HEK293 (cell line): ENCODE data around the gene OR2V2.

ENCODE experiments used
- GLI4 ChIP-seq: fragments of 450-650 bp; formaldehyde crosslinking; IDR thresholded peaks from 2 replicates; pipeline ENCODE4 v1.5.1; 2016; ENCODE audit warnings: missing biosample characterization, missing genetic modification characterization
- ZBTB20 ChIP-seq: fragments of 450-650 bp; formaldehyde crosslinking; IDR thresholded peaks from 2 replicates; pipeline ENCODE4 v1.5.1; 2016; ENCODE audit warnings: missing biosample characterization, missing genetic modification characterization
- ZNF114 ChIP-seq: fragments of 450-650 bp; formaldehyde crosslinking; IDR thresholded peaks from 2 replicates; pipeline ENCODE4 v1.5.0; 2017; ENCODE audit warnings: missing biosample characterization, missing genetic modification characterization
- ZNF140 ChIP-seq: fragments of 450-650 bp; formaldehyde crosslinking; IDR thresholded peaks from 2 replicates; pipeline ENCODE4 v1.5.1; 2016; ENCODE audit warnings: missing biosample characterization, missing genetic modification characterization
- ZNF157 ChIP-seq: fragments of 450-650 bp; formaldehyde crosslinking; IDR thresholded peaks from 2 replicates; pipeline ENCODE4 v1.5.1; 2016; ENCODE audit warnings: missing biosample characterization, missing genetic modification characterization
- ZNF175 ChIP-seq: fragments of 450-650 bp; formaldehyde crosslinking; IDR thresholded peaks from 2 replicates; pipeline ENCODE4 v1.5.1; 2016; ENCODE audit warnings: missing biosample characterization, missing genetic modification characterization
- ZNF24 ChIP-seq: fragments of 450-650 bp; formaldehyde crosslinking; IDR thresholded peaks from 2 replicates; pipeline ENCODE4 v1.5.1; 2016; ENCODE audit warnings: missing biosample characterization, missing genetic modification characterization
- ZNF548 ChIP-seq: fragments of 450-650 bp; formaldehyde crosslinking; IDR thresholded peaks from 2 replicates; pipeline ENCODE4 v1.5.1; 2016; ENCODE audit warnings: missing biosample characterization, missing genetic modification characterization
- TF ChIP-seq, protein P1 (sequence below): fragments of 450-650 bp; IDR thresholded peaks from 2 replicates; pipeline ENCODE4 v1.5.1; 2018; ENCODE audit warnings: missing biosample characterization, mild to moderate bottlenecking, missing genetic modification characterization
- TF ChIP-seq, protein P2 (sequence below): fragments of 450-650 bp; formaldehyde crosslinking; IDR thresholded peaks from 2 replicates; pipeline ENCODE4 v1.5.1; 2016; ENCODE audit warnings: missing biosample characterization, missing genetic modification characterization
- TF ChIP-seq, protein P3 (sequence below): fragments of 450-650 bp; formaldehyde crosslinking; IDR thresholded peaks from 2 replicates; pipeline ENCODE4; 2016; ENCODE audit warnings: missing biosample characterization, missing genetic modification characterization
- TF ChIP-seq, protein P4 (sequence below): fragments of 450-650 bp; formaldehyde crosslinking; IDR thresholded peaks from 2 replicates; pipeline ENCODE4 v1.5.1; 2016; ENCODE audit warnings: missing biosample characterization, missing genetic modification characterization

DNA sequence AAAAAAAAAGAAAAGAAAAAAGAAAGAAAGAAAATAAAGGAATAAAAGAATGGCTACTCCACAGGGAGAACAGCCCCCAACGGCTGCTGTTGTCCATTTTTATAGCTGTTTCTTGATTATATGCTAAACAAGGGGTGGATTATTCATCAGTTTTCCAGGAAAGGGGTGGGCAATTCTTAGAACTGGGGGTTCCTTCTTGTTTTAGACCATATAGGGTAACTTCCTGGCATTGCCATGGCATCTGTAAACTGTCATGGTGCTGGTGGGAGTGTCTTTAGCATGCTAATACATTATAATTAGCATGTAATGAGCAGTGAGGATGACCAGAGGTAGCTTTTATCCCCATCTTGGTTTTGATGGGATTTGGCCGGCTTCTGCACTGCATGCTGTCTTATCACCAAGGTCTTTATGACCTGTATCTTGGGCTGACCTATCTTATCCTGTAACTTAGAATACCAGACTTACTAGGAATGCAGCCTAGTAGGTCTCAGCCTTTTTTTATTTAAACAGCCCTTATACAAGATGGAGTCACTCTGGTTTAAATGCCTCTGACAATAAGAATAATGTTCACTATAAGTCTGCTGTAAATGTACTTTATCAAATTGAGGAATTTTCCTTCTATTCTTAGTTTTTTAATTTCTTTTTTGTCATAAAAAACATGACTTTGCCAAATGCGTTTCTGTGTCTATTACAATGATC, 29.0 kb downstream of the OR2V2 start:
- TF ChIP-seq ZNF140 (tag by site-specific recombination): no peak
- TF ChIP-seq ZBTB20: no peak
- TF ChIP-seq, protein P1, sequence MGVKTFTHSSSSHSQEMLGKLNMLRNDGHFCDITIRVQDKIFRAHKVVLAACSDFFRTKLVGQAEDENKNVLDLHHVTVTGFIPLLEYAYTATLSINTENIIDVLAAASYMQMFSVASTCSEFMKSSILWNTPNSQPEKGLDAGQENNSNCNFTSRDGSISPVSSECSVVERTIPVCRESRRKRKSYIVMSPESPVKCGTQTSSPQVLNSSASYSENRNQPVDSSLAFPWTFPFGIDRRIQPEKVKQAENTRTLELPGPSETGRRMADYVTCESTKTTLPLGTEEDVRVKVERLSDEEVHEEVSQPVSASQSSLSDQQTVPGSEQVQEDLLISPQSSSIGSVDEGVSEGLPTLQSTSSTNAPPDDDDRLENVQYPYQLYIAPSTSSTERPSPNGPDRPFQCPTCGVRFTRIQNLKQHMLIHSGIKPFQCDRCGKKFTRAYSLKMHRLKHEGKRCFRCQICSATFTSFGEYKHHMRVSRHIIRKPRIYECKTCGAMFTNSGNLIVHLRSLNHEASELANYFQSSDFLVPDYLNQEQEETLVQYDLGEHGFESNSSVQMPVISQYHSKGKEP (tag by site-specific recombination): no peak
- TF ChIP-seq, protein P2, sequence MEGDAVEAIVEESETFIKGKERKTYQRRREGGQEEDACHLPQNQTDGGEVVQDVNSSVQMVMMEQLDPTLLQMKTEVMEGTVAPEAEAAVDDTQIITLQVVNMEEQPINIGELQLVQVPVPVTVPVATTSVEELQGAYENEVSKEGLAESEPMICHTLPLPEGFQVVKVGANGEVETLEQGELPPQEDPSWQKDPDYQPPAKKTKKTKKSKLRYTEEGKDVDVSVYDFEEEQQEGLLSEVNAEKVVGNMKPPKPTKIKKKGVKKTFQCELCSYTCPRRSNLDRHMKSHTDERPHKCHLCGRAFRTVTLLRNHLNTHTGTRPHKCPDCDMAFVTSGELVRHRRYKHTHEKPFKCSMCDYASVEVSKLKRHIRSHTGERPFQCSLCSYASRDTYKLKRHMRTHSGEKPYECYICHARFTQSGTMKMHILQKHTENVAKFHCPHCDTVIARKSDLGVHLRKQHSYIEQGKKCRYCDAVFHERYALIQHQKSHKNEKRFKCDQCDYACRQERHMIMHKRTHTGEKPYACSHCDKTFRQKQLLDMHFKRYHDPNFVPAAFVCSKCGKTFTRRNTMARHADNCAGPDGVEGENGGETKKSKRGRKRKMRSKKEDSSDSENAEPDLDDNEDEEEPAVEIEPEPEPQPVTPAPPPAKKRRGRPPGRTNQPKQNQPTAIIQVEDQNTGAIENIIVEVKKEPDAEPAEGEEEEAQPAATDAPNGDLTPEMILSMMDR (tag by site-specific recombination): no peak
- TF ChIP-seq, protein P3, sequence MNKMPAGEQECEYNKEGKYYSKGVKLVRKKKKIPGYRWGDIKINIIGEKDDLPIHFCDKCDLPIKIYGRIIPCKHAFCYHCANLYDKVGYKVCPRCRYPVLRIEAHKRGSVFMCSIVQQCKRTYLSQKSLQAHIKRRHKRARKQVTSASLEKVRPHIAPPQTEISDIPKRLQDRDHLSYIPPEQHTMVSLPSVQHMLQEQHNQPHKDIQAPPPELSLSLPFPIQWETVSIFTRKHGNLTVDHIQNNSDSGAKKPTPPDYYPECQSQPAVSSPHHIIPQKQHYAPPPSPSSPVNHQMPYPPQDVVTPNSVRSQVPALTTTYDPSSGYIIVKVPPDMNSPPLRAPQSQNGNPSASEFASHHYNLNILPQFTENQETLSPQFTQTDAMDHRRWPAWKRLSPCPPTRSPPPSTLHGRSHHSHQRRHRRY (tag by site-specific recombination): no peak
- TF ChIP-seq, protein P4, sequence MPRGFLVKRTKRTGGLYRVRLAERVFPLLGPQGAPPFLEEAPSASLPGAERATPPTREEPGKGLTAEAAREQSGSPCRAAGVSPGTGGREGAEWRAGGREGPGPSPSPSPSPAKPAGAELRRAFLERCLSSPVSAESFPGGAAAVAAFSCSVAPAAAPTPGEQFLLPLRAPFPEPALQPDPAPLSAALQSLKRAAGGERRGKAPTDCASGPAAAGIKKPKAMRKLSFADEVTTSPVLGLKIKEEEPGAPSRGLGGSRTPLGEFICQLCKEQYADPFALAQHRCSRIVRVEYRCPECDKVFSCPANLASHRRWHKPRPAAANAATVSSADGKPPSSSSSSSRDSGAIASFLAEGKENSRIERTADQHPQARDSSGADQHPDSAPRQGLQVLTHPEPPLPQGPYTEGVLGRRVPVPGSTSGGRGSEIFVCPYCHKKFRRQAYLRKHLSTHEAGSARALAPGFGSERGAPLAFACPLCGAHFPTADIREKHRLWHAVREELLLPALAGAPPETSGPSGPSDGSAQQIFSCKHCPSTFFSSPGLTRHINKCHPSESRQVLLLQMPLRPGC (tag by site-specific recombination): no peak
- TF ChIP-seq ZNF548 (tag by site-specific recombination): no peak
- no peak for TF ChIP-seq GLI4 (tag by site-specific recombination)
- no peak for TF ChIP-seq ZNF175 (tag by site-specific recombination)
- no peak for TF ChIP-seq ZNF157 (tag by site-specific recombination)
- no peak for TF ChIP-seq ZNF114 (tag by site-specific recombination)
- TF ChIP-seq ZNF24: no peak
